Calu3 (cell line): ENCODE data around the gene PRRT1B. TPM values are rescaled to one million over a fixed set of nuclear protein-coding genes. Genes with fewer than 3 reads are reported as not detected.

ENCODE experiments used
- BruUV-seq: library from RNA; stranded (reverse); fragments of 400-500 nt; replicated peaks from 2 replicates; lab custom pipeline; 2021; lab: Mats Ljungman, UMichigan
- CTCF ChIA-PET: fragments of 300-600 bp; sonication (Branson Sonifier 250); formaldehyde crosslinking; loops from one replicate; lab custom pipeline; 2022; ENCODE audit warnings: antibody characterized with exemption; lab: Charles Lee
- DNase-seq: peaks from one replicate; pipeline ENCODE4 v3.0.0; 2022
- H3K27ac Mint-ChIP-seq: one replicate; pipeline ENCODE4 v1.8.0; 2022; ENCODE audit warnings: mixed read lengths; ENCODE audit not compliant: unreplicated experiment
- H3K27me3 Mint-ChIP-seq: one replicate; pipeline ENCODE4 v1.8.0; 2022; ENCODE audit warnings: mixed read lengths; ENCODE audit not compliant: unreplicated experiment
- H3K36me3 Mint-ChIP-seq: one replicate; pipeline ENCODE4 v1.8.0; 2022; ENCODE audit warnings: mild to moderate bottlenecking, moderate library complexity, mixed read lengths; ENCODE audit not compliant: insufficient read depth, unreplicated experiment
- H3K4me1 Mint-ChIP-seq: one replicate; pipeline ENCODE4 v1.8.0; 2022; ENCODE audit warnings: mild to moderate bottlenecking, low read depth, mixed read lengths; ENCODE audit not compliant: unreplicated experiment
- H3K4me3 Mint-ChIP-seq: one replicate; pipeline ENCODE4 v1.8.0; 2022; ENCODE audit warnings: mild to moderate bottlenecking, low read depth, moderate library complexity, mixed read lengths; ENCODE audit not compliant: unreplicated experiment
- H3K9me3 Mint-ChIP-seq: one replicate; pipeline ENCODE4 v1.8.0; 2022; ENCODE audit warnings: low read depth, mixed read lengths; ENCODE audit not compliant: unreplicated experiment
- intact Hi-C: fragments of 100-400 bp; cut with micrococcal nuclease; formaldehyde crosslinking; loops from one replicate; pipeline ENCODE4 v1.10.0; 2022; ENCODE audit not compliant: unreplicated experiment
- total RNA-seq: library from RNA; stranded (reverse); gene quantifications from 2 replicates; pipeline ENCODE4 v1.2.3, GENCODE V29; 2022
- TF ChIP-seq, protein P1 (sequence below): fragments of 200-600 bp; IDR thresholded peaks from one replicate; pipeline ENCODE4 v1.8.0; 2022; ENCODE audit warnings: antibody characterized with exemption; ENCODE audit not compliant: unreplicated experiment

PRRT1B gene
- total RNA-seq, 1 experiment from 2014 or later = not detected

- no peaks in the 10 kb centered on the region for H3K27me3 Mint-ChIP-seq
- peaks cover 26% of the 10 kb centered on the region for H3K36me3 Mint-ChIP-seq
- H3K27ac Mint-ChIP-seq = no peak overlapping the region
- TF ChIP-seq, protein P1, sequence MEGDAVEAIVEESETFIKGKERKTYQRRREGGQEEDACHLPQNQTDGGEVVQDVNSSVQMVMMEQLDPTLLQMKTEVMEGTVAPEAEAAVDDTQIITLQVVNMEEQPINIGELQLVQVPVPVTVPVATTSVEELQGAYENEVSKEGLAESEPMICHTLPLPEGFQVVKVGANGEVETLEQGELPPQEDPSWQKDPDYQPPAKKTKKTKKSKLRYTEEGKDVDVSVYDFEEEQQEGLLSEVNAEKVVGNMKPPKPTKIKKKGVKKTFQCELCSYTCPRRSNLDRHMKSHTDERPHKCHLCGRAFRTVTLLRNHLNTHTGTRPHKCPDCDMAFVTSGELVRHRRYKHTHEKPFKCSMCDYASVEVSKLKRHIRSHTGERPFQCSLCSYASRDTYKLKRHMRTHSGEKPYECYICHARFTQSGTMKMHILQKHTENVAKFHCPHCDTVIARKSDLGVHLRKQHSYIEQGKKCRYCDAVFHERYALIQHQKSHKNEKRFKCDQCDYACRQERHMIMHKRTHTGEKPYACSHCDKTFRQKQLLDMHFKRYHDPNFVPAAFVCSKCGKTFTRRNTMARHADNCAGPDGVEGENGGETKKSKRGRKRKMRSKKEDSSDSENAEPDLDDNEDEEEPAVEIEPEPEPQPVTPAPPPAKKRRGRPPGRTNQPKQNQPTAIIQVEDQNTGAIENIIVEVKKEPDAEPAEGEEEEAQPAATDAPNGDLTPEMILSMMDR = no peak
- H3K4me1 Mint-ChIP-seq = no peaks in the 10 kb centered on the region
- no TSS peak for BruUV-seq
- intact Hi-C loops = no loop called here
- CTCF ChIA-PET = no interaction called here
- no peaks in the 10 kb centered on the region for H3K9me3 Mint-ChIP-seq
- DNase-seq = no peak
- no peak overlapping the region for H3K4me3 Mint-ChIP-seq
Measured at GRCh38 chr9:131523086-131523388, 22.3 kb upstream of the PRRT1B start.

- BruUV-seq = no TSS peak
- H3K9me3 Mint-ChIP-seq = no peaks in the 10 kb centered on the region
Measured at GRCh38 chr9:131523451-131524435, 21.6 kb upstream of the PRRT1B start.

GRCh38 chr9:131524665-131525315, 20.5 kb upstream of the PRRT1B start:
- H3K4me1 Mint-ChIP-seq = no peaks in the 10 kb centered on the region
- BruUV-seq = no TSS peak
- TF ChIP-seq, protein P1 = no peak
- H3K4me3 Mint-ChIP-seq = no peak overlapping the region
- CTCF ChIA-PET = no interaction called here
- H3K9me3 Mint-ChIP-seq = no peaks in the 10 kb centered on the region
- H3K36me3 Mint-ChIP-seq = peaks cover 20% of the 10 kb centered on the region
- no peaks in the 10 kb centered on the region for H3K27me3 Mint-ChIP-seq
- no peak for DNase-seq
- intact Hi-C loops = no loop called here
- H3K27ac Mint-ChIP-seq = no peak overlapping the region

More at GRCh38 chr9:131523451-131524435, 21.6 kb upstream of the PRRT1B start:
- Mint-ChIP-seq H3K27ac (no peak overlapping the region), H3K4me3 (no peak overlapping the region), H3K36me3 (peaks cover 25% of the 10 kb centered on the region), H3K27me3 (no peaks in the 10 kb centered on the region), H3K4me1 (no peaks in the 10 kb centered on the region)
- TF ChIP-seq, protein P1 = no peak
- intact Hi-C loops = no loop called here
- CTCF ChIA-PET = interaction anchor here (0.6 kb wide), 1 partner anchor 525 kb away, joined by 3 read pairs; no protein-coding TSS in a partner anchor
- DNase-seq = no peak

DNA sequence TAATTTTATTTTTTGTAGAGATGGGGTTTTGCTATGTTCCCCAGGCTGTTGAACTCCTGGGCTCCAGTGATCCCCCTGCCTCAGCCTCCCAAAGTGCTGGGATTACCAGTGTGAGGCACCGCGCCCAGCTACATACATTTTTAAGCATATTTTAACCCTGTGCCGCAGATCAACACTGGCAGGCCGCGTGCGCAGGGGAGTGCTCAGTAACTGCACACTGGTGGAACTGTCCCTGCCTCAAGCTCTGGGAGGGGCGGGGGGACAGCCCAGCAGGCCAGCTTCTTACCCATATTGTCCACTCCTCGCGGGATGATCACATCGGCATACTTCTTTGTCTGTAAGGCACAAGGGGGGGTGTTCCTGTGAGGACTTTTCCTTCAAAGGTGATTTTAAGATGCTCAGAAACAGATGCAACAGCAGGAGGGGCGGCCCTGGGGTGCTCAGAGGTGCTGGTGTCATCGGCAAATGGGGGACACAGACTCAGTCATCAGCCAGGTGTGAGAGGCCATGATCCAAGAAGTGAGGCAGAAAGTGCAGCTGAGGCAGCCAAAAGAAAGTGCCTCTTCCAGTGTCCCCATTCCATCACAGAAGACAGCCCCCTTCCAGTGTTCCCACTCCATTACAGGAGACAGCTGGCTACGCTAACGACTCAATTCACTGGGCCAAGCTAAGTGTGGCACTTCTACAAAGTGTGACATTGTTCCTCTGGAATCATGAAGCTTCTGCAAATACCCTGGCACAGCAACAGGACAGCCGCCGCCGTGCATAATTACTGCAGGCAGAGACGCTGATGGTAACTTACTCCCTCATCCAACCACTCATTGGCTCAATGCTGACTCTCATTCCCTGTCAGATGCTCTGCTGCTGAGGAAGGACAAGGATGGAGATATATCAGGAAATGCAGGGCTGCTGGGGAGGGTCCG, 19.4 kb upstream of the PRRT1B start:
- CTCF ChIA-PET = no interaction called here
- no peak overlapping the region for H3K27ac Mint-ChIP-seq
- no TSS peak for BruUV-seq
- H3K36me3 Mint-ChIP-seq = peaks cover 26% of the 10 kb centered on the region
- no peaks in the 10 kb centered on the region for H3K4me1 Mint-ChIP-seq
- no peaks in the 10 kb centered on the region for H3K9me3 Mint-ChIP-seq
- TF ChIP-seq, protein P1 = no peak
- H3K27me3 Mint-ChIP-seq = no peaks in the 10 kb centered on the region
- DNase-seq = no peak
- intact Hi-C loops = no loop called here
- H3K4me3 Mint-ChIP-seq = no peak overlapping the region
